ENCODE measurements around the gene ZDHHC13. TPM values are rescaled to one million over a fixed set of nuclear protein-coding genes. Genes with fewer than 3 reads are reported as not detected.

The ZDHHC13 gene
- total and polyA plus RNA-seq, 9 of the 15 experiments (the other 6 are each of a cell fraction or from before 2014, with no cell fraction given): 4.7 to 18.6 (median 10.0) TPM

DNA sequence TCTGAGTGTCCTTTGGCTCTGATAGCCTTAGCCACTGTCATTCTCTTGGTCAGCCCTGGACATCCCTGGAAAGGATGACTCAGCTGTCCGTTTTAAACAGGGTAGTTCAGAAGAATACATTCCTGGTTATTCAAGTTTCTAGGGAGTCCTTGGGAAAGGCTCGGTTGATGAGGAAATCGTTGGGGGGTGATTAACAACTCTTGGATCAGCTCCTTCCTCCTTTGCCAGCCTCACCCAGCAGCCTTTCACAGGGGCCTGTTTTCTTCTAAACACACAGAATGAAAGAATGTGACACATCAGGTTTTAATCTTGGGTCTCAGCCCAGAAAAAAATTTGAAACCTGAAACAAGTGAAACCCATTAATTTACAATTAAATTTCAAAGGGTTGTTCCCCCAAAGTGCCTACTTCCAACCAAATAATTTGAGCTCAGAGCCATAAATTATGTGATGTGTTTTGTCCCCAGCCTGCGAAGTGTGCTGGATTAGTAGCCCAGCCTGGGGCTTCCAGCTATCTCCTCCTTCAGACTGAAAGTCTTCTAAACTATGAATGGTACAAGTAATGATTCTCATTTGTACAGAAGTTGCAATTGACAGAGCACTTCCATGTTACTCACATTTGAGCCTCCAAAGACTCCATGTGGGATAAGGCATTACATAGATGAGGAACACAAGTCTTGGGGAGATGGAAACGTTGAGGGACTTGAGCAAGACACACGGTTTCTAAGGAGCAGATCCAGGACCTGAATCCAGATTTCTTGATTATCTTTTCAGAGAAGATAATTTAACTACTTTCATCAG is 37.1 kb upstream of the ZDHHC13 start:
- no peaks in the 10 kb centered on the region for H3K79me2 ChIP-seq (ENCODE audit: control insufficient read depth, insufficient read depth, low read length)
- H3K27me3 ChIP-seq (ENCODE audit: control insufficient read depth in 2 of 2, insufficient read depth in 2 of 2, low read length in 2 of 2): 0 out of 5 replicates have a peak, but pooled peaks cover 0 to 3% of the 10 kb centered on the region in 2 experiments
- ChIA-PET POLR2A (interaction anchor here (0.8 kb wide), 1 partner anchor 440 kb away, joined by 3 read pairs; no protein-coding TSS in a partner anchor), CTCF (ENCODE audit: low intra/inter-chr PET ratio) (interaction anchor here (0.7 kb wide), 1 partner anchor 179 kb away, joined by 3 read pairs; no protein-coding TSS in a partner anchor)
- no peaks in the 10 kb centered on the region for H4K20me1 ChIP-seq (replicated peaks; ENCODE audit: control insufficient read depth, insufficient read depth, low read length)
- H3K4me3 ChIP-seq: no peak overlapping the region
- H3K9me3 ChIP-seq (replicated peaks; ENCODE audit: control insufficient read depth, insufficient read depth, low read depth, low read length): no peaks in the 10 kb centered on the region
- no peaks in the 10 kb centered on the region for H3K9me1 ChIP-seq (ENCODE audit: control insufficient read depth, insufficient read depth, low read length)
- intact Hi-C loops (cut with micrococcal nuclease): loop anchor here (10.0 kb wide), 2 partner anchors 135 to 235 kb away; no protein-coding TSS in a partner anchor
- TF ChIP-seq, protein P1, sequence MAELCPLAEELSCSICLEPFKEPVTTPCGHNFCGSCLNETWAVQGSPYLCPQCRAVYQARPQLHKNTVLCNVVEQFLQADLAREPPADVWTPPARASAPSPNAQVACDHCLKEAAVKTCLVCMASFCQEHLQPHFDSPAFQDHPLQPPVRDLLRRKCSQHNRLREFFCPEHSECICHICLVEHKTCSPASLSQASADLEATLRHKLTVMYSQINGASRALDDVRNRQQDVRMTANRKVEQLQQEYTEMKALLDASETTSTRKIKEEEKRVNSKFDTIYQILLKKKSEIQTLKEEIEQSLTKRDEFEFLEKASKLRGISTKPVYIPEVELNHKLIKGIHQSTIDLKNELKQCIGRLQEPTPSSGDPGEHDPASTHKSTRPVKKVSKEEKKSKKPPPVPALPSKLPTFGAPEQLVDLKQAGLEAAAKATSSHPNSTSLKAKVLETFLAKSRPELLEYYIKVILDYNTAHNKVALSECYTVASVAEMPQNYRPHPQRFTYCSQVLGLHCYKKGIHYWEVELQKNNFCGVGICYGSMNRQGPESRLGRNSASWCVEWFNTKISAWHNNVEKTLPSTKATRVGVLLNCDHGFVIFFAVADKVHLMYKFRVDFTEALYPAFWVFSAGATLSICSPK (IDR thresholded peaks at IDR 0.05; ENCODE audit: borderline replicate concordance): no peak
- no peak for TF ChIP-seq SOX6 (IDR thresholded peaks at IDR 0.05)
- no peak for TF ChIP-seq XRCC3 (IDR thresholded peaks at IDR 0.05)
- TF ChIP-seq, protein P2, sequence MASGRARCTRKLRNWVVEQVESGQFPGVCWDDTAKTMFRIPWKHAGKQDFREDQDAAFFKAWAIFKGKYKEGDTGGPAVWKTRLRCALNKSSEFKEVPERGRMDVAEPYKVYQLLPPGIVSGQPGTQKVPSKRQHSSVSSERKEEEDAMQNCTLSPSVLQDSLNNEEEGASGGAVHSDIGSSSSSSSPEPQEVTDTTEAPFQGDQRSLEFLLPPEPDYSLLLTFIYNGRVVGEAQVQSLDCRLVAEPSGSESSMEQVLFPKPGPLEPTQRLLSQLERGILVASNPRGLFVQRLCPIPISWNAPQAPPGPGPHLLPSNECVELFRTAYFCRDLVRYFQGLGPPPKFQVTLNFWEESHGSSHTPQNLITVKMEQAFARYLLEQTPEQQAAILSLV (tag; IDR thresholded peaks at IDR 0.05): no peak
- TF ChIP-seq ZNF764 (CRISPR knock-in tag; IDR thresholded peaks at IDR 0.05; ENCODE audit: low read depth): no peak
- no peak for TF ChIP-seq ETS2 (tag; IDR thresholded peaks at IDR 0.05; ENCODE audit: borderline replicate concordance, poor library complexity, severe bottlenecking)
- TF ChIP-seq, protein P3, sequence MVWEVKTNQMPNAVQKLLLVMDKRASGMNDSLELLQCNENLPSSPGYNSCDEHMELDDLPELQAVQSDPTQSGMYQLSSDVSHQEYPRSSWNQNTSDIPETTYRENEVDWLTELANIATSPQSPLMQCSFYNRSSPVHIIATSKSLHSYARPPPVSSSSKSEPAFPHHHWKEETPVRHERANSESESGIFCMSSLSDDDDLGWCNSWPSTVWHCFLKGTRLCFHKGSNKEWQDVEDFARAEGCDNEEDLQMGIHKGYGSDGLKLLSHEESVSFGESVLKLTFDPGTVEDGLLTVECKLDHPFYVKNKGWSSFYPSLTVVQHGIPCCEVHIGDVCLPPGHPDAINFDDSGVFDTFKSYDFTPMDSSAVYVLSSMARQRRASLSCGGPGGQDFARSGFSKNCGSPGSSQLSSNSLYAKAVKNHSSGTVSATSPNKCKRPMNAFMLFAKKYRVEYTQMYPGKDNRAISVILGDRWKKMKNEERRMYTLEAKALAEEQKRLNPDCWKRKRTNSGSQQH (CRISPR knock-in tag; IDR thresholded peaks at IDR 0.05): no peak
- TF ChIP-seq ZNF23 (CRISPR knock-in tag; IDR thresholded peaks at IDR 0.05): no peak
- no peak for TF ChIP-seq TRIM28 (IDR thresholded peaks at IDR 0.05)
- TF ChIP-seq XRCC5 (IDR thresholded peaks at IDR 0.05; ENCODE audit: low read depth, low read length): no peak
- no peak for TF ChIP-seq ZFP30 (CRISPR knock-in tag; IDR thresholded peaks at IDR 0.05; ENCODE audit: borderline replicate concordance)
- no peak for ATAC-seq
- 0% methylated on average over 6 of the region's 6 CpGs for WGBS (ENCODE audit: insufficient coverage, low coverage, missing lambda C conversion rate)
- no peaks in the 10 kb centered on the region for H3K36me3 ChIP-seq (ENCODE audit: control insufficient read depth, insufficient read depth, low read length)
- no peak for FAIRE-seq
- no peak overlapping the region for H3K27ac ChIP-seq (ENCODE audit: extremely low read depth, low read depth, low read length)
- DNase-seq (ENCODE audit: extremely low read depth in 1 of 4, low spot score in 3 of 4): no peak
- no peaks in the 10 kb centered on the region for H3K4me1 ChIP-seq (replicated peaks in 1 of 2; ENCODE audit: control insufficient read depth in 2 of 2, insufficient read depth in 2 of 2, low read length in 2 of 2)
- H3K4me2 ChIP-seq (ENCODE audit: insufficient read depth, low read length): no peak overlapping the region
- no TSS peak for BruUV-seq (replicated peaks)
- no peak overlapping the region for H3K9ac ChIP-seq (ENCODE audit: insufficient read depth in 1 of 2, low read depth in 2 of 2, low read length in 2 of 2)
- H2AFZ ChIP-seq (ENCODE audit: low read depth, low read length): no peak overlapping the region
- in situ Hi-C loops (cut with MboI): loop anchor here (10.0 kb wide), 2 partner anchors 485 to 825 kb away; no protein-coding TSS in a partner anchor

Data from K562 (cell line).